IMR-90 (cell line): ENCODE data around the gene GRIN2D. TPM values are rescaled to one million over a fixed set of nuclear protein-coding genes. Genes with fewer than 3 reads are reported as not detected.

ENCODE experiments used
- CTCF ChIP-seq: conservative IDR thresholded peaks from 2 replicates; pipeline ENCODE4 v1.5.1; 2012; ENCODE audit warnings: mild to moderate bottlenecking, low read depth, low read length, improper control_type of control experiment
- polyA plus RNA-seq, 3 experiments: library from polyadenylated mRNA; depleted of rRNA; stranded (reverse); fragments of >200 nt; gene quantifications; 2 replicates each; pipeline ENCODE4 v1.2.3, GENCODE V29; 2012; ENCODE audit warnings: low replicate concordance in 1 of 3
- total RNA-seq: library from RNA; depleted of rRNA; stranded (reverse); fragments of >200 nt; gene quantifications from 2 replicates; pipeline ENCODE4 v1.2.3, GENCODE V29; 2012

GRIN2D gene
- total and polyA plus RNA-seq, 2 of the 4 experiments (the other 2 are of a cell fraction), result under 0.01 to 0.24 TPM

DNA sequence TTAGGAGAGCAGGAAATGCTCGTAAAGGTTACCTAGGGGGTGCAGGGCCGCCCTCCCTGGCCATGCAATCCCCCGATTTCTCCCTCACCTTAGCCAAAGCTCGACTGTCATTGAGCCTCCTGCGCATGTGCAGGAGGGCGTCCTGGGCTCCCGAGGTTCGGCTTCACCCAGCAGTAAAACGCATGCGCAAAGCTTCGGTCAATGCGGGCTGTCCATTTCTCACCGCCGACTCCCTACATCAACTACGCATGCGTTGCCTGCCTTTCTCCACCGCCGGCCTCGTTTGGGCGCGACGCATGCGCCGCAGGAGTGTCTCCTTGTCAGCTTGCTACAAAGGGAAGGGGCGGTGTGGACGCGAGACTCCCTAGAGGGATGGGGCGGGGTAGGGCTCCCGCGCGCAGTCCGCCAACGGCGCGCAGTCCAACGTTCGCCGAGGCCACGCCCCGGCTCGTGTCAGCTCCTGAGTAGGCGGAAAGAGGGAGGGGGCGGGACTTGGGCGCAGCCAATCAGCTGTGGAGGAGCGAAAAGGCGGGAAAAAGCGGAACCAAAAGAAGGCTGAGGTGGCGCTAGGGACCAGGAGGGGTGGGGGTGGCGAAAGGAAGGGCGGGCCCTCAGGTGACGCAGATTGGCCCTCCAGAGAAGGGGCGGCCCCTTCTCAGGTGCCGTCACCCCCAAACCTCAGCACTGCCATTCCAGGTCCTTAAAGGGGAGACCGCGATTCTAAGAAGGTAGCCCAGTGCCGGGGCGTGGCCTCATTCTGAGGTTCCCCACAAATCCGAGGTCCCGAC lies 29.5 kb upstream of the GRIN2D start, which contains the start of the genes SYNGR4 and TMEM143 (continued):
- TF ChIP-seq CTCF, result no peak
